GM21515 (cell line): ENCODE data around the gene GAPDH.
"Not testable (repeated sequence)": the region's sequence is repeated elsewhere in the genome, so short reads cannot be mapped to it uniquely, and the experiment has no call there.

Experiments
- ATAC-seq: cut with Tn5 transposase; IDR thresholded peaks from one replicate; pipeline ENCODE4 v1.9.1; 2021; ENCODE audit not compliant: unreplicated experiment

The GAPDH gene

DNA sequence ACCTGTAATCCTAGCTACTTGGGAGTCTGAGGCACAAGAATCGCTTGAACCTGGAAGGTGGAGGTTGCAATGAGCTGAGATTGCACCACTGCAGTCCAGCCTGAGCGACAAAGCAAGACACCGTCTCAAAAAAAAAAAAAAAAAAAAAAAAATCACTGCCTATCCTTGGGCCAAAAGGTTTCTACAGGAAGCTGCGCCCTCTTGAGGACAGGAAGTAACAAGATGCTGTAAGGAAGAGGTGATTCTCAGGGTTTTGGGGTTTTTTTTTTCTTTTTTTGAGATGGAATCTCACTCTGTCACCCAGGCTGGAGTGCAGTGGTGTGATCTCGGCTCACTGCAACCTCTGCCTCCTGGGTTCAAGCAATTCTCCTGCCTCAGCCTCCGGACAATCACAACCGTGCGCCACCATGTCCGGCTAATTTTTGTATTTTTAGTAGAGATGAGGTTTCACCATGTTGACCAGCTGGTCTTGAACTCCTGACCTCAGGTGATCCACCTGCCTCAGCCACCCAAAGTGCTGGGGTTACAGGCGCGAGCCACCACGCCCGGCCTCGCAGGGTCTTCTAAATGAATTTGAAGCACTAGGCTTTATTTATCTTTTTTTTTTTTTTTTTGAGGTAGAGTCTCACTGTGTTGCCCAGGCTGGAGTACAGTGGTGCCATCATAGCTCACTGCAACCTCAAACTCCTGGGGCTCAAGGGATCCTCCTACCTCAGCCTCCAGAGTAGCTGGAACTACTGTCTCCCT is 23.9 kb downstream of the GAPDH start:
- ATAC-seq: not testable (repeated sequence)

- ATAC-seq: no peak
Observed at GRCh38 chr12:6559500-6559899, 25.2 kb downstream of the GAPDH start.

GRCh38 chr12:6560501-6561205 is 26.3 kb downstream of the GAPDH start:
- no peak for ATAC-seq

DNA sequence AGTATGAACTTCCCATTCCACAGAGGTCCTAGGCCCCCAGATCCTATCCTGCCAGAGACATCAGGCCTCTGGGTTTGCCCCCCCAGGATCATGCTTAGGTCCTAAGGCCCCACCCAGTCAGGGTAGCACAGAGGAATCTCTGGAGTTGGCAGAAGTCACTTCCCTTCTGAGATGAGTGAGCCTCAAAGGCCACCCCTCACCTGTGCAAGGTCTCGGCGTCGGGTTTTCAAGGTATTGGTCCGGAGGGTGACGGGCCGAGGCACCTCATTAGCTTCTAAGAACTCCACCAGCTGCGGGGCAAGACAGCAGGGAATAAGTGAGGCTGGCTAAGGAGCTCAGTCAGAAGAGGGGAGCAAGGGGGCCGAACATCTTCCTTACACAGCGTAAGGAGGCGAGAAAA is 28.6 kb downstream of the GAPDH start:
- no peak for ATAC-seq

GRCh38 chr12:6563448-6564050 is 29.2 kb downstream of the GAPDH start:
- no peak for ATAC-seq

- ATAC-seq: no peak
Observed at GRCh38 chr12:6567112-6567670, 32.9 kb downstream of the GAPDH start.

DNA sequence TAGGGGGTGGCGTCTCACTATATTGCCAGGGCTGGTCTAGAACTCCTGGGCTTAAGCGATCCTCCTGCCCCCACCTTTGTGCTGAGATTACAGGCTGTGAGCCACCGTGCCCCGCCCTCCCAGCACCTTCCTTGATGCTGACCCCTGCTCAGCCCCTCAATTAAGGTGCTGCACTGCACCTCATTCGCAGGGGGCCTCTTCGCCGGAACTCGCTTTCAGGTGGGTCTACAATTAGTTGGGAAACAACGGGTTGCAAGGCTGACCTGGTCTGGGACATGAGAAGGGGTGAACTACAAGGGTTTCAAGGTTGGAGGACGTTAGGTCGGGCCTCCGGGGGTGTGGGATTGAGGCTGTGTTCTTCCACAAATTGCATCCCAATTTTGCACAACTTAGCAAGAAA is 35.0 kb downstream of the GAPDH start:
- ATAC-seq: no peak

DNA sequence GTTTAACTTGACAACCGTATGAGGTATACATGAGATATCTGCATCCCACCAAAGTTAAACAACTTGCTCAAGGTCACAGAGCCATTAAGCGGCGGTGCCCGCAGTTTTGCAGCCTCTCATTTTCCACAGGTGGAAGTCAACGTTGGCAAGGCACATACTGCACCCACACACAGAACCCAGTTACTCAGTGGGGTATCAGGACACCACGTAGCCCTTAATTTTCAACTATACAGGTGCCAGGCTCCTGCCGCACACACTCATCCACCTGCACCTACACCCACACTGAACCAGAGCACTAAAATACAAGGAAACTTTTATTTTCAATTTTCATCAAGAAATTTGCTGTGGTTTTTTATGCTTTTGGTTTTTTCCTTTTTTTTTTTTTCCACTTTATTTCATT is 35.5 kb downstream of the GAPDH start:
- no peak for ATAC-seq

DNA sequence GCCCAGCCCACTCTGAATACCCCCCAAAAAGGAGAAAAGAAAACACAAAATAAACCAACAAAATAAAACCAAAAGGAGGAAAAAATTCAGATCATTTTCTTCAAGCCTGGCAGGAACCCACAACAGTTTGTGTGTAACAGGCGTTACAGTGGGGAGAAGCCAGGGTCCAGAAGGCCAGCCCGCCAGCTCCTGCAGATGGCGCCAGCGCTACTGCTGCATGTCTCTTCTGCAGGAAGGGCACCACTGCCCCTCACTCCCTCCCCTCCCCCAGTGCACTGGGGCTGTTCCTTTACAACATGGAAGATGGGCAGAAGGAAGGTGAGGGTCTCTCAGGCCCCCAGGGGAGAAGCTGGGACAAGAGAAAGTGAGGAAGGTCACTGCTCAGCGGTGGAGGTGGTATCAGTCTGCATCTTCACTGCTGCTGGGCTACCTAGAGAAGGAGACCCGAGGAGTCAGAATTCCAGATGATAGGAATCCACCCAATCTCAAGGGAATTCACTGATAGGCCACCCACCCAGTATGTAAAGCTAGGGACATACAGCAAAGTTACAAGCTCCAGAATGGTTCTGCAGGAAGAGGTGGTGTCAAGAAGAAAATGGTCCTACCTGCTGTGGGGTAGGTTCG is 36.1 kb downstream of the GAPDH start:
- ATAC-seq: no peak

GRCh38 chr12:6573001-6573400 is 38.7 kb downstream of the GAPDH start:
- ATAC-seq: no peak

GRCh38 chr12:6574576-6575295 is 40.4 kb downstream of the GAPDH start:
- no peak for ATAC-seq

GRCh38 chr12:6575648-6576047 is 41.3 kb downstream of the GAPDH start:
- no peak for ATAC-seq

DNA sequence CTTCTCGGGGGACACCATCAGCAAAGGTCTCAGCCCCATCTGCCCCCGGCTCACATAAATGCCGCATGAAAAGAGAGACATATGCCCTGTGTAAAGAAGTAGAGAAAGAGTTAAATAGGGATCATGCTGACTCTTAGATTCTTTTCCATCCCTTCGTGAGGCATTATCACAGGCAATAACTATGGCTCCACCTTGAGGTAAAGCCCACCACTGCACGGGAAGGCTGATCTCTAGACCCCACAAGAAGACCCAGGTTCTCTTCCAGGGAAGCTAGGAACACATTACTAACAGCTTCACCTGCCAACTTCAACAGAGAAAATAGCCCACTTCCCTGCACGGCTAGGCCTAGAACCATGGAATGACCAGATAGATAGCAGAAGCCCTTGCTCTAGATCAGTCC is 47.9 kb downstream of the GAPDH start:
- no peak for ATAC-seq

GRCh38 chr12:6582959-6583358 is 48.6 kb downstream of the GAPDH start:
- no peak for ATAC-seq

GRCh38 chr12:6584293-6584692 is 50.0 kb downstream of the GAPDH start:
- no peak for ATAC-seq

GRCh38 chr12:6586569-6586968 is 52.3 kb downstream of the GAPDH start:
- not testable (repeated sequence) for ATAC-seq
